Right lobe of liver (tissue), 6 donors: ENCODE results near the gene B4GALT3. TPM values are rescaled to one million over a fixed set of nuclear protein-coding genes. Genes with fewer than 3 reads are reported as not detected.

Experiments used
- ATAC-seq, 4 donors: fragments of 200-7000 bp; cut with Tn5 transposase; one replicate each; pipeline ENCODE4 v1.9.1; 2020; ENCODE audit warnings: mild to moderate bottlenecking in 4 of 4, moderate library complexity in 4 of 4
- DNase-seq, 3 donors: peaks; one replicate each; pipeline ENCODE4 v3.0.0-alpha.2; 2020
- H3K27ac ChIP-seq, 3 donors: fragments of 200-600 bp; one replicate each; pipeline ENCODE4 v1.8.0; 2022
- H3K27me3 ChIP-seq, 2 donors: fragments of 200-600 bp; one replicate each; pipeline ENCODE4 v1.8.0; 2022
- H3K36me3 ChIP-seq, 4 donors: fragments of 200-600 bp; sonication (generic) in 1 of 4; one replicate each; pipeline versions ENCODE4 v1.5.1 to v1.8.0; 2017 to 2022; ENCODE audit warnings: control low read depth in 1 of 4
- H3K4me1 ChIP-seq, 4 donors: fragments of 200-600 bp; sonication (generic) in 1 of 4; one replicate each; pipeline versions ENCODE4 v1.5.1 to v1.8.0; 2017 to 2022; ENCODE audit warnings: control low read depth in 1 of 4
- H3K4me3 ChIP-seq, 3 donors: fragments of 200-600 bp; one replicate each; pipeline ENCODE4 v1.8.0; 2022
- H3K9me3 ChIP-seq, 4 donors: fragments of 200-600 bp; sonication (generic) in 1 of 4; one replicate each; pipeline versions ENCODE4 v1.5.1 to v1.8.0; 2017 to 2022; ENCODE audit warnings: control low read depth in 1 of 4
- CTCF ChIP-seq, 4 donors: fragments of 200-600 bp in 3 of 4; fragments of 450-650 bp in 1 of 4; IDR thresholded peaks; one replicate each; pipeline versions ENCODE4 v1.5.1 to v1.8.0; 2016 to 2022; ENCODE audit warnings: antibody characterized with exemption in 4 of 4, mild to moderate bottlenecking in 2 of 4
- POLR2A ChIP-seq: fragments of 450-650 bp; IDR thresholded peaks from one replicate; pipeline ENCODE4 v1.6.1; 2017; ENCODE audit warnings: antibody characterized with exemption, mild to moderate bottlenecking
- WGBS: methylation state at CpG from one replicate; pipeline ENCODE4 v1.1.6; 2018; ENCODE audit warnings: low coverage, low lambda C conversion rate; ENCODE audit not compliant: insufficient coverage; ENCODE audit errors: missing lambda C conversion rate; 5-methylcytosine and 5-hydroxymethylcytosine counted together
- intact Hi-C, 2 donors: fragments of 100-400 bp; cut with DNase I; formaldehyde crosslinking; loops; one replicate each; pipeline versions ENCODE4 v1.11.2 to v1.14.1; 2022
- total RNA-seq, 6 experiments: library from RNA; depleted of rRNA in 2 of 6; stranded (reverse); fragments of >200 nt in 2 of 6; fragmentation: NEBNext Ultra II Directional in 3 of 6; extraction: Animal tissue kit (Norgen Biotek cat#: 25700) in 3 of 6; gene quantifications; one replicate each; pipeline versions ENCODE4 v1.1.0 to v1.2.4, GENCODE V29; 2016 to 2023
- donor health status: DM: no; HTN: yes; CAD: no.
- donor health status: DM: no; HTN: no; CAD: no.
- donor health status: DM: no; HTN: no; CAD: no.
- donor health status: DM: no; HTN: yes; CAD: no.
- donor health status: DM: no; HTN: yes; CAD: no.

Gene B4GALT3
- total RNA-seq, 6 experiments from 2014 or later, result 10.9 to 21.1 (median 13.1) TPM

GRCh38 chr1:161168906-161169305 lies 8.4 kb downstream of the B4GALT3 start:
- intact Hi-C loops, result no loop called here
- peaks cover 0 to 16% (median 8%) of the 10 kb centered on the region in 4 donors for H3K4me1 ChIP-seq
- 90% methylated on average over 2 of the region's 9 CpGs for WGBS

DNA sequence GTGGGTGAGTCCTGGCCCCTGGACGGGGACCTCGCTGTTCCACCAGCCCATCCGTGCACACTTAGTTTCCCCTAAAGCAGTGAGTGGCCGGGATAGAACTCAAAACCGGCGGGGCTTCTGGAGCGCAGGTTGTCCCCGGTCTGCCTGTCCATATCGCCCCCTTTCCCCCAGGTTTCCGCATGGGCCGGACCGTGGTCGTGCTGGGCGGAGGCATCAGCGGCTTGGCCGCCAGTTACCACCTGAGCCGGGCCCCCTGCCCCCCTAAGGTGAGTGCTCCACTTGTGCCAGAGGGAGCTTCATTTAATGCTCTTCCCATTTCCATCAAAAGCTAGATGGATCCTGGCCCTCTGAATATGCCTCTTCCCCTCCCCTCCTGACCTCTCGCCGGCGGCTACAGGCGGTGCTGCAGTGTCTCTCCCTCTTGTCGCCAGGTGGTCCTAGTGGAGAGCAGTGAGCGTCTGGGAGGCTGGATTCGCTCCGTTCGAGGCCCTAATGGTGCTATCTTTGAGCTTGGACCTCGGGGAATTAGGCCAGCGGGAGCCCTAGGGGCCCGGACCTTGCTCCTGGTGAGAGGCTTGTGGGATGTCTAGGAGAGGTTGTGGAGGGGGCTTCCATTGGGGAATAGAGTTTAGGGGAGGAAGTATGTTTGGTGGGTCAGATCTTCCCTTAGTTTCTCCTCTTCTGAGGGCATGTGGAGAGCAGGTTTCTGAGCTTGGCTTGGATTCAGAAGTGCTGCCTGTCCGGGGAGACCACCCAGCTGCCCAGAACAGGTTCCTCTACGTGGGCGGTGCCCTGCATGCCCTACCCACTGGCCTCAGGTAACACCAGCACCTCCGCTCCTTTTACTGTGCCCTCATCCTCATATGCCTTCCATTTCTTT lies 10.4 kb downstream of the B4GALT3 start:
- peak overlapping the region; percentile 67 to 77 (median 71) for H3K4me3 ChIP-seq
- TF ChIP-seq CTCF (IDR thresholded peaks at IDR 0.05), result no peak
- no peak for TF ChIP-seq POLR2A
- peaks cover 0 to 7% (median 3%) of the 10 kb centered on the region in 4 donors for H3K4me1 ChIP-seq
- peak in 1 of 3 donors; percentile 55 for DNase-seq
- H3K36me3 ChIP-seq, result peaks cover 0 to 29% (median 5%) of the 10 kb centered on the region in 4 donors
- H3K27ac ChIP-seq, result peak overlapping the region; percentile 27 to 61 (median 59)
- ATAC-seq, result peak in 1 of 4 donors; percentile 0
- H3K27me3 ChIP-seq, result no peaks in the 10 kb centered on the region
- intact Hi-C loops, result no loop called here
- WGBS, result 11% methylated on average over 25 of the region's 33 CpGs
- no peaks in the 10 kb centered on the region for H3K9me3 ChIP-seq

More at GRCh38 chr1:161168906-161169305, 8.4 kb downstream of the B4GALT3 start:
- Histone ChIP-seq H3K27ac (no peak overlapping the region), H3K36me3 (peaks cover 0 to 28% (median 9%) of the 10 kb centered on the region in 4 donors), H3K9me3 (no peaks in the 10 kb centered on the region), H3K4me3 (no peak overlapping the region), H3K27me3 (no peaks in the 10 kb centered on the region)
- DNase-seq (no peak), ATAC-seq (no peak)
- TF ChIP-seq CTCF (IDR thresholded peaks at IDR 0.05), result no peak
- no peak for TF ChIP-seq POLR2A

GRCh38 chr1:161165742-161166668 lies 11.3 kb downstream of the B4GALT3 start, which contains the start of gene PPOX:
Gene PPOX, plus strand, starts transcription at chr1:161166426. Its CDS starts 422 bp downstream, at chr1:161166848.
- intact Hi-C loops, result no loop called here
- H3K36me3 ChIP-seq, result peaks cover 0 to 23% (median under 1%) of the 10 kb centered on the region in 4 donors
- ATAC-seq (peak; percentile 94 to 96 (median 94)), DNase-seq (peak; percentile 95 to 98 (median 97))
- peaks cover 0 to 7% (median 3%) of the 10 kb centered on the region in 4 donors for H3K4me1 ChIP-seq
- H3K27me3 ChIP-seq, result no peaks in the 10 kb centered on the region
- H3K9me3 ChIP-seq, result no peaks in the 10 kb centered on the region
- 0% methylated on average over 19 of the region's 54 CpGs for WGBS
- H3K4me3 ChIP-seq, result peak within 1 kb of the TSS; percentile 67 to 77 (median 71)
- TF ChIP-seq POLR2A, result peak; percentile 48
- peak; percentile 11 to 46 (median 30) for TF ChIP-seq CTCF (IDR thresholded peaks at IDR 0.05)
- peak within 1 kb of the TSS; percentile 59 to 67 (median 61) for H3K27ac ChIP-seq

GRCh38 chr1:161164901-161165610 lies 12.3 kb downstream of the B4GALT3 start:
- 57% methylated on average over 8 of the region's 14 CpGs for WGBS
- DNase-seq (no peak), ATAC-seq (no peak)
- intact Hi-C loops, result no loop called here
- peaks cover 0 to 17% (median 0%) of the 10 kb centered on the region in 4 donors for H3K36me3 ChIP-seq
- H3K27ac ChIP-seq, result peak overlapping the region; percentile 59 to 67 (median 61)
- TF ChIP-seq CTCF (IDR thresholded peaks at IDR 0.05) (no peak), POLR2A (no peak)
- H3K4me1 ChIP-seq, result peaks cover 0 to 13% (median 3%) of the 10 kb centered on the region in 4 donors
- H3K9me3 ChIP-seq, result no peaks in the 10 kb centered on the region
- peak overlapping the region in 1 of 3 donors; percentile 71 for H3K4me3 ChIP-seq
- H3K27me3 ChIP-seq, result no peaks in the 10 kb centered on the region
